Suppressor macrophage (primary cell): Measurements from ENCODE around the gene SRGAP3.

Experiments used
- DNase-seq, 4 experiments: peaks; one replicate each; pipeline ENCODE4 v3.0.0-alpha.2; 2020 to 2022

Gene SRGAP3

DNA sequence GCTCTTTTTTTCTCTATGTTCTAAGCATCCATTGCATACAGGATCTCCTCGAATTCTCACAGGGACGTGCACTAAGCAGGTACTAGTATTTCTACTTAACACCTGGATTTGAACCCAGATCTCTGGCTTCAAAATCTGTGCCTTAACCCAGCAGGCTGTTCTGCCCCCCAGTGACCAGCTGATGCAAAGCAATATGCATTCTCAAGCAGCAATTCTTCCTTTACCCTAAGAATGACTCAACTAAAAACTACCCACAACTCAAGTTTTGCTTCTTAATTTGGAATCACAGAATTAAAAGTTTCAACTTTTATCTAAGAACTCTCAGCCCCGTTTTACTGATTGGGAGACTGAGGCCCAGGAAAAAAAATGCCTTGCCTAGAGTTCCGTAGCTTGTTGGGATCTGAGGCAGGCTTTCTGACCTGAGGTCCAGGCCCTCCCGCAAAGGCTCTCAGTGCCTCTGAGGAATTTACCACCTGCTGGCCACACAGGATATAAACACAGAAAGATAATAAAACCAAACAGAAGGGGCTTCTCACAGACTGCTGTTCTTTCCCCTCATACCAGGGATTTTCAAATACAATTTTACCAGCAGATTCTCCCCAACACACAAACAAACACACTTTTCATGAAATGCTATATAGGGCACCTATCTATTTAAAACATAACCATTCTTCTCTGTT lies 170.7 kb downstream of the SRGAP3 start:
- no peak for DNase-seq

GRCh38 chr3:9077029-9077428 lies 172.4 kb downstream of the SRGAP3 start:
- DNase-seq = no peak

DNA sequence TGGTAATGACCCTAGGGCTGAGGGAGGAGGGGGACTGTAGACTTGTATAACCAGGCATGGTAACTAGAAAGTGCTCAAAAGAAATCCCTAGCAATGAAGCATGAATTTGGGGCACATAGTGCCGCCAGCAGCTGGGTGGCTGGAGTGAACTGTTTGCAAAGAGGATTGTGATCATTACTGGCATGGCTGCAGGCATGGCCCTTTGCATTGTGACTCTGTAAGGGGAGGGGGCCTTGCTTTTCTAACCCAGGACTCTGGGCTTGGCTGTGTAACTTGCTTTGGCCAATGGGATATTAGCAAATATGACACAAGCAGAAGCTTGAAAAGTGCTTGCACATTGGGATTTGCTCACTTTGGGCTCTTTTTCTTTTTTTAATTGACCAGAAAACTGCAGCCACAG lies 173.7 kb downstream of the SRGAP3 start:
- no peak for DNase-seq

DNA sequence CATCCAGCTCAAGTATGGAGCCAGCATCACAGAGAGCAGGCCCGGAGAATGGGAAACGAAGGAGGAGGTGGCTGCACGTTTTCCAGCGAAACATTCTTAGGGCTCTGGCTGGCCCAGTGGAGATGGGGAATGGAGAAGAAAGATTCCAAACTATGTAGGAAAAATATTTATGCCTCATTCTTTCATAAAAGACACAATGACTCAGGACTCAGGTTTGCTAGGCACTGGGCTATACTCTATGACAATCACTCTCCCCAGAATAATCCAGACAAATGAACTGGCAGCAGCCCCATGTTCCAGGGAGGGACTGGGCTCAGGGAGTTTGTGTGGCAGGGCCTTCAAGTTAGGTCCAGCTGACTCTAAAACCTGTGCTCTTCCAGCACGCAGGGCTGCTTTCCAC lies 175.4 kb downstream of the SRGAP3 start:
- DNase-seq = no peak

DNA sequence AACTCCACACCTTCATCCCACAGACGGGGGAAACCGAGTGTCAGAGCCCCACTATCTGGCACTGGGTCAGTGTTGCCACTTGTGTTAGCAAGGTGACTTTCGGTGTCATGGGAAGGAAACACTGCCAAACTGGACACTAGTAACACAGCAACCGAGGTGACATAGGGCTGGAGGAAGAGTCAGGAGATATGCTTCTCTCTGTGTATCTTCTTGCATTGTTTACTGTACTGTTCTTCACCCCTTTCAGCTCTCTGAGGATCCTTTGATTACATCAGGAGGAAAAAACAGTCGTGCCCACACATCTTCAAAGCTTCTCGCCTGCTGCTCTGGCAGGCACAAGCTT lies 176.8 kb downstream of the SRGAP3 start:
- no peak for DNase-seq

DNA sequence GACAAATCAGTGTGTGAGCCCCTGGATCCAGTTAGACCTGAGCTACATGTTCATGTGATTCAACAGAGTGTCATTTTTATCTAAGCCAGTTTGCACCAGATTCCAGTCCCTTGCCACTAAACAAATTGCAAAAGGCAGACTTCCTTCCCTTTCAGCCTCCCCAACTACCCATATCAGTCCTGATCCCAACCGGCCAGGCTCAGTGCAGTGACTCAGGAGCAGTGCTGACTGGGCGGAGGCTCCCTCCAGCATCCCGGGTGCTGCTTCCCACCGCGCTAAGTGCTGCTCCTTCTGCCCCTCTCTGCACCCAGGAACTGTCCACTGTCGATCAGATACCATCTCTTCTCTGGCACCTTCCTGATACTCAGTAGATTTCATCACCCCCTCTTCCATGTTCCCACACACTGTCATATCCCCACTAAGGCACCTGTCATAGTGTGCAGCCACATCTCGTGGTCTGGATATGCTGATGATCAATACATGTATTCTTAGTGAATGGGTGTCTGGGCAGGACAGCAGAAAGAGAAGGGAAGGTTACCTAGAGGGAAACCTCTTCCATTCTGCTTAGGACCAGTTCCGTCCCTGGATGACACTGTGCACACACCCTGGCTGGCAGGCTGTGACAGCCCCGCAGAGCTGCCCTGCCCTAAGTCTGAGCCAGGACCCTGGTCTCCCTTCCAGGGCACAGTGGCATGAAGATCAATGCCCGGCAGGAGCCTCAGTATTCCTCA lies 177.3 kb downstream of the SRGAP3 start:
- peak; percentile 61 to 74 (median 66) for DNase-seq

DNA sequence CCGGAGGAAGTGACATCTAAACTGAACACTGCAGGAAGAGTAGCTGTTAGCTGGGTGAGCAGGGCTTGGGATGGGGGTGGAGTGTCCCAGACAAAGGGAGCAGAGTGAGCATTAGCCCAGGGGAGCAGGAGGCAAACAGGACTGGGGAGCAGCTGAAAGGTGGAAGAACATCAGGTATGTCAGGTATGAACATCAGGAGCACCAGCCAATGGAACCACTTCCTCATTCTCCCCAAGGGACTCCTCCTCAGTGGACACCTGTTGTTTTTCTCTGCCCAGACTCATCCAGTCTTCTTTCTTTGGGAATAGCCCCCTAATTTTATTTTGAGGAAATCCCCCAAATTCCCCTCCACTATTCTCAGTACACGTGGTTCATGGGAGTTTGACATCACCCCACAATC lies 178.5 kb downstream of the SRGAP3 start:
- DNase-seq = no peak

DNA sequence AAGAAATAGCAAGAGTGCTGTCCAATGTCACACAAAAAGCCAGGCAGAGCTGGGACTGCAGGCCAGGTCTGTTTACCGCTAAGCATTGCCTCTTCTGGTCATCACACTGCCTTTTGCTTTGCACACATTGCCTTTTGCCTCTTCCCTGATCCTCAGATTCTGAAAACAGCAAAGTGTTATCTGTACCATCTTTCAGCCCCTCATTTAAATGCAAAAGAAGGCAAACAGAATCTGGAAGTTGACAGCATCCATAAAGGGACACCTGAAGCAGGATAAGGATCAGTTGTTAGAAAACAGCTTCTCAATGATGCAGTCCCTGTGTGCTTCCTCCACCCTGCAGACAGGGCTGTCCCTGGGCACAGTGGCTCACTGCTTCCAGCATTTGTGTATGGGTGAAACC lies 179.5 kb downstream of the SRGAP3 start:
- no peak for DNase-seq

DNA sequence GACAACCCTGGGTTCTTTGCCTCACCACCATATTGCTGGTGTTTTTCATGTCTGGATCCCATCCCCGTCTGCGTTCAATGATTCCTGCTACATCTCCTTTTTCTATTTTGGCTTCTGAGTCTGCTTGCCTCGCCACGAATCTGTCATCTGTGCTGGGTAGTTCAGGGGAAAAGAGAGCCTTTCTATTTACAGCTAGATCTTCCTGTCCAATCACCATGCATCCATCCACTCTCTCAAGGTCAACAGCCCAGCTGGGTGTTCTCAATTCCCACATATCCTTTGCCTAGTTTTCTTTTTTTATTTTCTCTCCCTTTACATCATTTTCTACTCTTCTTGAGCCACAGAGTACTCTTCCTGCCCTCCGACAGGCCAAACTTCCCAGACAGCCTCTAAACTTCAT lies 181.4 kb downstream of the SRGAP3 start:
- DNase-seq = no peak

GRCh38 chr3:9067352-9067975 lies 182.0 kb downstream of the SRGAP3 start:
- DNase-seq = peak; percentile 57 to 73 (median 68)

DNA sequence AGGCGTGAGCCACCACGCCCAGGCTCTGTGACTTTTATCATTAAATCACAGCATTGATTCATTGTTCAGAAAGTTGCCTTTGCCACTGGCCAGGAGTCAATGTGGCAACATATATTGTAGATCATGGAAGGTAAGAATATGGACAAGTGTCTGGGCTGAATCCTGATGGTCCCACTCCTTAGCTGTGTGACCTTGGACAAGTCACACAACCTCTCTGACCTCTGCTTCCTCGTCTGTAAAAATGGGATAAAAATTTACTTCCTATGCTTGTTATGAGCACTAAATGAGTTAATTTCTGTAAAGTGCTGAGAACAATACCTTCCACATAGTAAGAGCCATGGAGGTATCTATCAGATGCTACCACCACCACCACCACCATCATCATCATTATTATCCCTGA lies 182.7 kb downstream of the SRGAP3 start:
- DNase-seq = no peak

DNA sequence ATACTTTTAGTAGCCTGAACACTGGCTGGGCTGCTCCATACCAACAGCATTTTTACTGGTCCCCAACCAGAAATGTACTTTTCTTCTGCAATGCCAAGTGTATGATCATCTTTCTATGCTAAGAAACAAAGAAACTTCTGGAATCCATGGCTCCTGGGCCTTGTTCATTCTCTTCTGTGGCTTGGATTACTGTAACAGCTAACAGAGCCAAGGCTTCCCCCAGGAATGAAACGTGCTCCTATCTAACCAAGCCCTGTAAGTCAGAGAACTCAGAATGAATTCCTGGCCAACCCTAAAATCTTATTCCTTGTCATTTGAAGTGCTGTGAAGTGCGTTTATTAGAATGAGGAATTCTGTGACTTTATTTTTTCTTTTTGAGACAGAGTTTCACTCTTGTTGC lies 183.3 kb downstream of the SRGAP3 start:
- no peak for DNase-seq

DNA sequence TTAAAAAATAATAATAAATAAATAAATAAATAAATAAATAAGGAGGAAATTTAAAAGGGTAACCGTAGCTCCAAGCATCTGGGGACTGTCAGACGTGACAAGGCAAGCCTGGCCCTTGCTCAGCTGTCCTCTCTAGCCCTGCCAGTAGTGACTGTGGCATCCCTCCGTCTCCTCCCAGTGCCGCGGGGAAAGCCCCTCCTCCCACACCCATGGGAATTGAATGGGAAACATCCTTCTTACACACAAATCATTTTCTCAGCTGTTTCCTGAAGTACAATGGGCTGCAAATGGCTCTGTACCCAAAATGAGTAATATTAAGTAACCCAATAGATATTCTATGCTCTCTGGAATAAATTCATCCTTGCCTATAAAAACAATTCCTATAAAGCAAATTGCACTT lies 184.6 kb downstream of the SRGAP3 start:
- DNase-seq = no peak

- no peak for DNase-seq
Measured at GRCh38 chr3:9064251-9064650, 185.2 kb downstream of the SRGAP3 start.

- no peak for DNase-seq
Measured at GRCh38 chr3:9062570-9062969, 186.9 kb downstream of the SRGAP3 start.

GRCh38 chr3:9061634-9062033 lies 187.8 kb downstream of the SRGAP3 start:
- DNase-seq = no peak

DNA sequence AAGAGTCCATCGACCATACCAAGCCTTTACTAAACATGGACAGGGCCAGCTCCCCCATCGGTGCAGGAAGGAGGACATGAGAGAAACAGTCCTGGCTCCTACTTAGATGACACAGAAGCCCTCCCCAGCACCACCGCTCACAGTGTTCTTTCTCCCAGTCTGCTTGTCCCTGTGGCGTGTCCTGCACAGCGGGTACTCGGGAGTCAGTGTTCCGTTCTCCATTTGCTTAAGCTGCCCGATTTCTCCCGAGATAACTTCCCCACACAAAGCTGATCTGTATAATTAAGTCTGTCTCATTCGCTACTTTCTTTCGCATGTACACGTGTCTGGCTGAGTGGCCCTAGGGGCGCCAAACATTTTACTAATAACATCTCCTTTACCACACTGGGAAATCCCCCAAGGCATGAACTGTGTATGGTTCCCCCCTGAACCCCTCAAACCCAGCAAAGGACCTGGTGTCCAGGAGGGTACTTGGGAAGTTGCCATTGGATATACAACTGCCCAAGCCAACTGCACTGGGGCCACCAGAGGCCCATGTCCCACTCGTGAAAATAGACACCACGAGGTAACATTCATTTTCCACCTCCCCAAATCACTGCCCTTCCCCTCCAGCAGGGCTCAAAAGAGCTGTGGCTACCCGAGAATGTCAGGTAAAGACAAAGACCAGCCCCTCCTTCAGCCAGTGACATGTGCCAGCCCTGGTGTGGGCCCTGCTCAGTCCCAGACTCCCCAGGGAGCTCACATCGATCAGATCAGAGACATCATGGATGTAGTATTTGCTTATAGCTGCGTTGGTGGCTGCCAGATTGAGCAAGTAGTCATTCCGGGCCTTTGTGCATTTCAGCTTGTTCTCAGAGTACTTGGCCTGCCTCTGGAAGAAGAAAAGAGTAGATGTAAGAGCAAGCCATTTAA lies 189.7 kb downstream of the SRGAP3 start:
- DNase-seq = no peak

GRCh38 chr3:9056581-9056980 lies 192.9 kb downstream of the SRGAP3 start:
- no peak for DNase-seq

DNA sequence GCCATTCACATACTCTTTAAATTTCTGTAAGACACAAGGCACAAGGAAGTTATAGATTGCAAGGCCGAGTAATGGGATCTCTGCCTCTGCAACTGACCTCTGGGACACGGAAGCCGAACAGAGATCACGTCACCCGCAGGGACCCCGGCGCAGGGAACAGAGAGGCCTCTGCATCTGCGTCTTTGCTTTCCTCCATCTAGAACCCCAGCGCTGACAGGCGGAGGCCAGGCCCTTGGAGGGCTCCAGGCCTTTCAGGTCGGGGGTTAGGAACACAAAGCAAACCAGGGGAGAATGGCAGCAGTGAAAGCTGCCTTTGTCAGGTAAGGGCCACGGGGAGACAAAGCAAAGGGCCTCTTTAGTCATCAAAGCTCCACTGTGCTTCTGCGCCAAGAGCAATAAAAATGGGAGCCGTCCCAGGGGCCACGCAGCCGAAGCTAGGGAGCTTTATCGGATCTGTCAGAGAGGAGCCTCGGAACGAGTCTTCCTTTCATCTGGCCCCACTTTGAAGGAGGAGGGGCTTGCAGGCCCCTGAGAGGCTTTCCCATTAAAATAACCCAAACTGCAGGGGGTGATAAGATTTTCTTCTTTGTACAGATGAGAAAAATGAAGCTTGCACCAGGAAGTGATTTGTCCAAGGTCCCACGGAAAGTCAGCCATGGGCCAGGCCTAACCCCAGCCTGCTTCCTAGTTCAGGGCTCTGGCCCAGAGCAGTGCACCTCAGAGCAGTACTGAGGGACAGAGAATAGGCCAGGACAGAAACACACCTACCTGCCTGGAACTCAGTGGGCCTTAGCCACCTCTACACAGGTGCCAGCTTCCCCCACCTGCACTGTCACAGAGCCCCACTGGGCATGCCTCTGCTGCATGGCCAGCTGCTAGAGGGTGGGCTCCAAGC lies 201.7 kb downstream of the SRGAP3 start:
- no peak for DNase-seq

DNA sequence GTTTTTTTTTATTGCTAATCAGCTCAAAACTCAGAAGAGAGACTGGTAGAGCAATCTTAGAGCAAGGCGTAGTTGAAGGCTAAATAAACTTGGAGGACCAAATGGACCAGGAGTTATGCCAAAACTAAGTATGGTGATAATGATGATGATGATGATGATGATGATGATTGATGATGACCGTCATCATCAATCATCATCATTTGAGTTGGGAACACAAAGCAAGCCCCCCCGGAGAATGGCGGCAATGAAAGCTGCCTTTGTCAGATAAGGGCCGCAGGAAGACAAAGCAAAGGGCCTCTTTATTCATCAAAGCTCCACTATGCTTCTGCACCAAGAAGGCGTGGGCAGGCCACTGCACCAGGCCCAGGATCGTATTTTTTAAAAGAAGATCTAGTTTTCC lies 204.1 kb downstream of the SRGAP3 start:
- no peak for DNase-seq

- DNase-seq = no peak
Measured at GRCh38 chr3:9043063-9043462, 206.4 kb downstream of the SRGAP3 start.

DNA sequence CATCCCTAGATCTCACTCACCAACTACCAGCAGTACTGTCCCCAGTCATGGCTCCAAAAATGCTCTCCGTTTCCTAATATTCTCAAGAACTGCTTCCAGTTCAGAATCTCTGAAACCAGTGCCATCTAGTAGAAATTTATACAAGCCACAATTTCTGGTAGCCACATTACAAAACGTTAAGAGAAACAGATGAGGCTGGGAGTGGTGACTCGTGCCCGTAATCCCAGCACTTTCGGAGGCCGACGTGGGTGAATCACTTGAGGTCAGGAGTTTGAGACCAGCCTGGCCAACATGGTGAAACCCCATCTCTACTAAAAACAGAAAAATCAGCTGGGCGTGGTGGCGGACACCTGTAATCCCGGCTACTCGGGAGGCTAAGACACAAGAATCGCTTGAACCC lies 207.8 kb downstream of the SRGAP3 start:
- no peak for DNase-seq
